ENCODE measurements around the gene GREM1. TPM values are rescaled to one million over a fixed set of nuclear protein-coding genes. Genes with fewer than 3 reads are reported as not detected.

The GREM1 gene
- total RNA-seq, 1 experiment from 2014 or later = 0.66 TPM

GRCh38 chr15:32675466-32675865 is 42.3 kb upstream of the GREM1 start:
- ATAC-seq (no peak), DNase-seq (ENCODE audit: low read depth, low spot score) (no peak)
- Histone ChIP-seq H2AFZ (ENCODE audit: low read depth, low read length, poor library complexity, severe bottlenecking) (no peak overlapping the region), H3K4me3 (replicated peaks in 1 of 2; ENCODE audit: low read depth in 1 of 2, low read length in 2 of 2) (no peak overlapping the region), H3K79me2 (ENCODE audit: insufficient read depth, low read length) (no peaks in the 10 kb centered on the region), H3K4me1 (ENCODE audit: control insufficient read depth in 1 of 2, insufficient read depth in 2 of 2, low read length in 2 of 2) (no peaks in the 10 kb centered on the region), H3K9ac (ENCODE audit: low read length) (no peak overlapping the region), H3K9me3 (ENCODE audit: control insufficient read depth in 1 of 2, insufficient read depth in 1 of 2, low read depth in 1 of 2, low read length in 2 of 2) (no peaks in the 10 kb centered on the region), H4K20me1 (ENCODE audit: insufficient read depth) (no peaks in the 10 kb centered on the region), H3K27me3 (ENCODE audit: insufficient read depth, low read length) (no peaks in the 10 kb centered on the region), H3K4me2 (ENCODE audit: low read length) (no peak overlapping the region), H3K36me3 (ENCODE audit: control insufficient read depth in 1 of 2, insufficient read depth in 2 of 2, low read length in 2 of 2) (no peaks in the 10 kb centered on the region), H3K9me2 (ENCODE audit: insufficient read depth) (no peaks in the 10 kb centered on the region), H3K27ac (ENCODE audit: low read depth, low read length) (no peak overlapping the region)
- TF ChIP-seq SRF (IDR thresholded peaks at IDR 0.05; ENCODE audit: low read depth) (no peak), ELF1 (IDR thresholded peaks at IDR 0.05; ENCODE audit: borderline replicate concordance, low read depth) (no peak), EGR1 (IDR thresholded peaks at IDR 0.05; ENCODE audit: low read depth) (no peak), MAX (IDR thresholded peaks at IDR 0.05) (no peak), EZH2 (IDR thresholded peaks at IDR 0.05) (no peak), ZFX (IDR thresholded peaks at IDR 0.05) (no peak), CBX3 (IDR thresholded peaks at IDR 0.05; ENCODE audit: low read depth) (no peak), FOSL1 (IDR thresholded peaks at IDR 0.05; ENCODE audit: low read depth) (no peak), TCF7L2 (IDR thresholded peaks at IDR 0.05; ENCODE audit: borderline replicate concordance, extremely low read depth, insufficient read depth, insufficient read length) (no peak), ZBTB33 (IDR thresholded peaks at IDR 0.05; ENCODE audit: extremely low read depth, insufficient replicate concordance, low read length) (no peak), RAD21 (IDR thresholded peaks at IDR 0.05; ENCODE audit: low read depth) (no peak)
- ChIA-PET RAD21 (ENCODE audit: low non-redundant PET in 1 of 2, low total read pairs in 2 of 2, uncharacterized antibody in 2 of 2, unreplicated experiment in 2 of 2) (no interaction called here), CTCF (no interaction called here), POLR2A (no interaction called here)
- intact Hi-C loops (cut with micrococcal nuclease) = no loop called here
- BruUV-seq (replicated peaks) = no TSS peak

All from HCT116 (cell line).